Sciatic nerve (tissue), 2 donors: Measurements from ENCODE around the gene ATP6V1G3. TPM values are rescaled to one million over a fixed set of nuclear protein-coding genes. Genes with fewer than 3 reads are reported as not detected.

ENCODE experiments used
- ATAC-seq: fragments of 200-7000 bp; cut with Tn5 transposase; one replicate; pipeline ENCODE4 v1.9.1; 2020; ENCODE audit warnings: mild to moderate bottlenecking, moderate library complexity
- DNase-seq: peaks from one replicate; pipeline ENCODE4 v3.0.0-alpha.2; 2020; ENCODE audit warnings: low spot score
- intact Hi-C: fragments of 100-400 bp; cut with DNase I; formaldehyde crosslinking; loops from one replicate; pipeline ENCODE4 v1.14.2; 2022
- total RNA-seq: library from RNA; stranded (reverse); fragmentation: NEBNext Ultra II Directional; extraction: Animal tissue kit (Norgen Biotek cat#: 25700); gene quantifications from one replicate; pipeline ENCODE4 v1.2.1, GENCODE V29; 2021
- donor health status: DM: no; HTN: no; CAD: no.
- donor health status: DM: no; HTN: no; CAD: no.

Gene ATP6V1G3
- total RNA-seq, 1 donor from 2014 or later = not detected

DNA sequence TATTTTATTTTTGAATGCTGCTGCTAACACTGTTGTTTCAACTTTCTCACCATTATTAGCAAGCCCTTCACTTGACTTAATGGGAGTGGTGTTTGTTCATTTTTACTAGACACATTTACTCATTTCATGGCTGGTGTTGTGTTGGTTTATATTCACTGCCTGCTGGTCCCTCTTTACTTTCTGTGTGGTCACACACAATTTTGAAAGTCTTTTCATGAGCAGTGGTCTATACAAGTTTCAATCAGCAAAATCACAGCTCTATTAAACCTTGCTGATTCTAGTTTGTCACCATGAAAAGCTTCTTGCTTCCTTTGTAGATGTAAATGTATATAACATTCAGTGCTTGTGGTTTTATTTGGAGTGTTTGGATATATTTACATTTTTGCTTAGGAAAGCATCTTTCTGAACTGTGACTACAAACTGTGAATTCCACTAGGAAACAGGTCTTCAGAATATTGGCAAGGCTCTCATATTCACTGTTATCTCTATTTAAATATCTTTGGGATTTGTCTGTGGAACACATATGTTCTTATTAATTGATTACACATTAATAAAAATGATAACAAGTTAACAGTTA is 22.8 kb downstream of the ATP6V1G3 start:
- ATAC-seq = no peak
- DNase-seq = no peak
- intact Hi-C loops = no loop called here

DNA sequence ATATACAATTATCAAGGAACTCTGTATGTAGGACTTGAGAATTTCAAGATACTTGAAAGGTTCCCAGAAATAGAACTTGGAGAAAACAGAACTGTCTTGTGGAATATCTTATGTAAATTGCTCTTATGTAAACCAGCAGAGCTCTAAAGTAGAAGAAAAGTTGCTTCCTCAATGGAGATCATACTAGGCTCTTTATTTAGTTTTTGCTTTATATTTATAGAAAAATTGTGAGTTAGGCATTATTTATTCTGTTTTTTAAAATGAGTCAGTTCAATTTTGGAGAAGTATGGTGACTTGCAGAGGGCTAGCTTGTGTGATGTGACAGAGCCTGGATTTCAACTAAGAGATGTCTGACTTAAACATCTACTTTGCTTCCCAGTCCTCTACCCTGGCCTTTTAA is 40.4 kb downstream of the ATP6V1G3 start:
- intact Hi-C loops = no loop called here
- DNase-seq (no peak), ATAC-seq (no peak)

DNA sequence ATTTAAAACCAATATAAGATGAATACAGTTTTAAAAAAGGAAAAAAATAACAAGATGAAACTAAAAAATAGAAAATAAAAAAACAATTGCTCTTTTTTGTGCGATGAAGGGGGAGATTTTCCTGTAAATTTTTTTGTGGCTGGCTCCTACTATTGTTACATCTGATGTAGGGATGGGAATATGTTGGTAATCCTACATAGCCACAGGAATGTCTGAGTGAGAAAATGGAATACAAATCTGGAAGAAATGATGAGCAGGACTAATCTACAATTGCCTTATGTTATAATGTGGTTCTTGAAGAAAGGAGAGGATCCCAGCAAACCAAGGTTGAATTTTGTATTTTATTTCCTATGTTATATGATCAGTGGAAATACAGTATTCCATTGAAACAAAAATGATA is 40.9 kb downstream of the ATP6V1G3 start:
- intact Hi-C loops = no loop called here
- DNase-seq (no peak), ATAC-seq (no peak)

DNA sequence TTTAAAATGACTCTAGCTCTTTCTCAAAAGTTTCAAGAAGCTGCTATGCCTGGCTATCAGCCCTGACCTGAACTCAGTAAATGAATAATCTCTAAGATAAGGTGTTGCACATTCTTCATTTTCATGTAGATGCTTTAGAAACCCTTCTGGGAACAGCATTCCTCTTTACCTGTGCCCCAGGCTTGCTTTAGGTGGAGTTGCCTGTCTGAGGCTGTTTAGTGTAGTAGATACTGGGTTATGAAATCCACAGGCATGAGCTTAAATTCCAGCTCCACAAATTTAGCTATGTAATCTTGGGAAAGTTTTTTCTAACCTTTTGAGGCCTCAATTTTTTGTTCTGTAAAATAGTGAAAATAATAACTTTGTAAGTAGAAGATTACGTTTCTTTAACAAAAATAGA is 41.6 kb downstream of the ATP6V1G3 start:
- no peak for ATAC-seq
- DNase-seq = no peak
- intact Hi-C loops = no loop called here

DNA sequence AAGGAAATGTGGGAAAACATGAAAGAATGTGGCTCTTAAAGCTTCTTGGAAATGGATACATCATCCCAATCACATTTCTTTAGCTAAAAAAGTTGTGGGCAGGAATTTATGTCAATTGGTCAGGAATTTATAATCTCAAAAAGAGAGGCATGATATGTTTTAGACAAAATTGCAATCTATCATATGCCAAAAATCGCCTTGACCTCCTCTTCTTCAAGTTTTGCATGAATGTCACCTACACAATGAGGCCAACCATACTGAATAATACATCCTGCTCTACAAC is 42.4 kb downstream of the ATP6V1G3 start:
- no peak for ATAC-seq
- no peak for DNase-seq
- intact Hi-C loops = no loop called here

DNA sequence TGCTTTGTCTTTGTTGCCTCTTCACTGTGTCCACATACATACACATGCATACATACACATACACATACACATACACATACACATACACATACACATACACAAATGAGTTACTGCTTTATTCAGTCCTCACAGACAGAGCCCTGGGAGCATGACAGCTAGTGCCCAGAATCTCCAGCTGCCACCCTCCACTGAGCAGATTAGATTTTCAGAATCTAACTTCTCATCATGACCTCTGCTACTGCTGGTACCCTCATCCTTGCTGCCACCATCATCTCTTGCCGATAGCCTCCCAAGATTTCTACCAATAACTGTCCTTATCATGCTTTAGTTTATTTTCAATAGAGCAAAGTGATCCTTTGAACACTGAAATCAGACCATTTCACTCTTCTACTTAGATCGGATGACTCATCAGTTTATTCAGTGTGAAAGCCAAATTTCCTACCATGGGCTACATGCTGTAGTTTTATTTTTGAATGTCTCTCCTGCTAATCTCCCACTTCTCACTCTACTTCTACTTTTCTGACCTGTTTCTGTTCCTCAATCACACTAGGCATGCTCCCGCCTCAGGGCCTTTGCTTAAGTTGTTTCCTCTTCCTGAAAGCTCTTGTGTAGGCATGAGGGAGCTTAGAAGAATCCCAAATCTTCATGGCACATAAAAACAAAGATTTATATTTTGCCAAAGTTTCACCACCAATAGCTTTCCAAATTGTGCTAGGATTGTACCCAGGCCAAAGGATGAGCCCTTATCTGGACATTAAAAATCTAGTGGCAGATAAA is 43.0 kb downstream of the ATP6V1G3 start:
- intact Hi-C loops = no loop called here
- ATAC-seq (peak; percentile 64), DNase-seq (no peak)

DNA sequence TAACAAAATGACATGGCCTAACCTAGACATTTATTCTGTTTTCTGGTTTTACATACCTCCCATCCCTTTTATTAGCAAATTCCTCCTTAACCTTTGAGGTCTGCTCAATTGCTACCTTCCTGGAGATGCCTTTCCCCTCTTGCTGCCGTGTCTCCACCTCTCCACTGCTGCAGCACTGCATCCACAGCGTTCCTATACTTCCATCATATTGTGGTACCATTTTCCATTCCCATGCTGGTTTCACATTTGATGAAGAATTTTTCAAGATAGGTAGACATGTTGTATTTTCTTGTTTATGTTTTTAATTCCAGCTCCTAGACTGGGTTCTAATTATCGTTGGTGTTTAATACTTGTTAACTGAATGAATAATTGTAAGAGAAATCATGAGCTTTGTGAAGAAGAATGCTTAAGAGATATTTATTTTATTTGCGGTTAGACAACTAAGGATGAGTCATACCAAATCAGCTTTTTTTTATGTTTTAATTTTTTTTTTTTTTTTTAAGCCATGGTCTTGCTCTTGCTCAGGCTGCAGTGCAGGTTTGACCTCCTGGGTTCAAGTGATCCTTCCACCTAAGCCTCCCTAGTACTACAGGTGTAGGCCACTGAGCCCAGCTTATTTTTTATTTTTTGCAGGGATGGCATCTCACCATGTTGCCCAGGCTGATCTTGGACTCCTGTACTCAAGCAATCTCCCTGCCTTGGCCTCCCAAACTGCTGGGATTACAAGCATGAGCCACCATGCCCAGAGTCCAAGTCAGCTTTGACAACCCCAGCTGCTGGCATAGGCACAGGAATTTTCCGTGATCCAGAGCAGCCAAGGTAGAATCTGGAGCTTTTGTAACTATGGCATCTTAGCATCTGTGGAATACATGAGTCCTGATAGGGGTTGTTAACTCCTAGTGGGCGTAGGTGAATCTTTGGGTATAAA is 44.0 kb downstream of the ATP6V1G3 start:
- no peak for ATAC-seq
- intact Hi-C loops = no loop called here
- DNase-seq = no peak

DNA sequence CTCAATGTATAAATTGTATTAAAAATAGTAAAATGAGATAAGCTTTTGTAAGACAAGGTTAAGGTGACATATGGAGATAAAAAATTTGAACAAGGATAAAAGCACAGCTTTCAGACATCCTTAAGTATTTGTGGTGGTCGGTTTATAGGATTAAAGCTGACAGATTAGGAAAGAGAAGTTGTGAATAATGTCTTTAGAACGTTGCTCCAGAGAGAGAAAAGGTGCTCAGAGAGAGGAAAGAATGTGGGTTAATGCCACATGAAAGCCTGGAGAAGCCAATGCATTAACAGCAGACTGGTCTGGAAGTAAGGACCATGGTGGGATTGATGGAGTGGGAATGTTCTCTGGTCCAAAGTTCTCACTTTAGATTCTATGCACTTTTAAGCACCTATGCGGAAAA is 44.8 kb downstream of the ATP6V1G3 start:
- no peak for ATAC-seq
- intact Hi-C loops = no loop called here
- DNase-seq = no peak

DNA sequence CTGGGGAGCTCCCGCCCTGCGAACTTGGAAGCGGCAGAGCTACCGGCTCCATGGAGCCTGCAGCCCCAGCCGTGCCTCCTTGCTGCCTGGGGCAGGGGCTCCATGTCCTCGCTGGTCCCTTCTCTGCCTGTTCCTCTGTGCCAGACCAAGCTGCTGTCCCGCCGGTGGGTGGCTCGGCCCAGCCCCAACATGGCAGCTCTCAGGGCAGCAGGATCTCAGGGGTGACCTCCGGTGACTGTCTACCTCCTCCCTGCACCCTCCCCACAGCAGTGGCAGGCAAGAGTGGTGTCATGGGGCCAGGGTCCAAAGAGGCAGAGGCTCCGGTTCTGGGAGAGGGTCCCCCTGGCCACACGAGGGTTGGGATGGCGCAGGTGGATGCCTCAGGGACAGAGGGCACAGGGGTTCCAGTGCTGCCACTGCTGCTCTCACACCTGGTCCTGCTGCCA is 45.8 kb downstream of the ATP6V1G3 start:
- no peak for DNase-seq
- intact Hi-C loops = no loop called here
- no peak for ATAC-seq

DNA sequence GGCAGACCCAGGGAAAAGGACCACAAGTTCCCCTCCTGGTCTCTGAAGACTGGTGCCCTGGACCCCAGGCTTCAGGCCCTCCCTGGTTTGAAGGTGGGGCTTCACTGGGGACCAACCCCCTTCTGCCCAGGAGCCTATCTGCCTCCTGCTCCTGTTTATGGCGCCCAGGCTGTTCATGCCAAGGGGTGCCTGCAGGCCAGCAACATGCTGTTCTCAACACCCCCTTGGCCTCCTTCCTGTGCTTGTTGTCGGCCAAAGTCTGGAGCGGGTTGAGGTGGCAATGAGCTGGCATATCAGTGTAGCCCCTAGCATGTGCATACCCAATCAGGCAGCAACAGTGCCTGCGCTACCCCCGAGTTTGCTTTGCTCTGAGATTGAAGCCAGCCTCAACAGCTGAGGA is 46.3 kb downstream of the ATP6V1G3 start:
- ATAC-seq = no peak
- no peak for DNase-seq
- intact Hi-C loops = no loop called here

DNA sequence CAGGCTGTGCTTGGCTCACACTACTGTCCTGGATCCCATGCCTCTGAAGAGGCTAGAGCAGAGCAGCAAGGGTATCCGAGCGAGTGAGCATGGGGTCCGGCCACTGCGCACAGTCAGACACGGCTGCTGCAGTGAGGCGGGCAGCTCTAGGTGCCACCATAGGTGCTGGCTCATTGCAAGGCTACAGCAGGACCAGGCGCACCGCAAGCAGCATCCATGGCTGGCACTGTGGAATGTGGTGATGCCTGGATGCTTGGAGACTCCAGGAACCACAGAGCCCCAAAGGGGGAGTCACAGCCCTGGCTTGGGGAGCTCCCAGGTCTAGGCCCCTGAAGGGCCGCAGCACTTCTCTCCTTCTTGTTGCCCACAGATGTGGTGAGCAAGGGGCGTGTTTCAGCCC is 47.2 kb downstream of the ATP6V1G3 start:
- ATAC-seq (no peak), DNase-seq (no peak)
- intact Hi-C loops = no loop called here

DNA sequence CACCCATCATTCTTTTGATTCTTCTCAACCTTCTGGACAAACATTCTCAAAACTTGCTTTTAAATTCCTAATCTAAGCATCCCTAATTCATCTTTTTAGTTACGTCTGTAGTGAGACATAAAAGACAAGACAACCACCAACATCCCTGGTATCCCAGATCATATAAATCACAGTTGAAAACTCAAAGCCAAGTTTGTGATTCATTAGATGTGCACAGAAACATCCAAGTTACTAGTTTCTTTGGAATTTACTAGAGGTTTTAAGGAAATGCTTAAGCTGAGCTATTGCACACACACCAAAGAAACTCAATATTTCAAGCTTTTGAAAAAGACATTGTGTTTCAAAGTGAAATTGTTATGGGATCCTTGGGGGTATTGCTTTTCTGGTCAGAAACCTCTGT is 47.6 kb downstream of the ATP6V1G3 start:
- intact Hi-C loops = no loop called here
- DNase-seq (no peak), ATAC-seq (no peak)

DNA sequence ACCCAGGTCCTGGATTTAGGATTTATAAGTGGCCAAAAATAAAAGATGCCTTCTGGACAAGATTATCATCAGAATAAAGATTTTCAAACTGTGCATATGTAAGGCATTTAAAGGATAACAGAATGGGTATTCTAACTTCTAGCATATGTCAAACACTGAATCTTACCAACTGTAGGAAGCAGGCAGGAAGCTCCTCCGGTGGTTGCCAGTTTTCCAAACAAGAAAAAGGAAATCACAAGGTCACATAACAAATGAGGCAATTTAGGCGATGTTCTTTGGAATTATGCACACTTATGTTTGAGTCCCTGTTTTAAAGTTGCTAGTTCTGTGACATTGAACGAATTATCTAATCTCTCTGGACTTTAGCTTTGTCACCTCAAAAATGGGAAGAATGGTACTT is 48.9 kb downstream of the ATP6V1G3 start:
- intact Hi-C loops = no loop called here
- DNase-seq = no peak
- no peak for ATAC-seq

DNA sequence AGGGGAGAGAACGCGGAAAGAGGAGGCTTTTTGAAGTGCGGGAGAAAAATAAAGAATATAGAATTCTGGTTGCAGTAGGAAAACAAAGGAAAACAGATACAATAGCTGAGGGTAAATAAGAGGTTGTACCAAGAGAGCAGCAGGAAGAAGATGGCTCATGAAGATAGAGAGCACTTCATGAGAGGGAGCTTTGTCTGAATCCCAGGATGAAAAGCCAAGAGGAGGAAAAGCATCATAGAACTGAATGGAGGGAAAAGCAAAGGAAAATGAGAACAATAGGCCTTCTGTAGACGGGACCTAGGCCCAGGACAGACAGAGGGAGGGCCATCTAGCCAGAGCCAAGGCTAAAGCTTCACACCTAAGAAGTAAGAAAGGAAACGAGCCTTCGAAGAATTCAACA is 49.5 kb downstream of the ATP6V1G3 start:
- DNase-seq = no peak
- no peak for ATAC-seq
- intact Hi-C loops = no loop called here

DNA sequence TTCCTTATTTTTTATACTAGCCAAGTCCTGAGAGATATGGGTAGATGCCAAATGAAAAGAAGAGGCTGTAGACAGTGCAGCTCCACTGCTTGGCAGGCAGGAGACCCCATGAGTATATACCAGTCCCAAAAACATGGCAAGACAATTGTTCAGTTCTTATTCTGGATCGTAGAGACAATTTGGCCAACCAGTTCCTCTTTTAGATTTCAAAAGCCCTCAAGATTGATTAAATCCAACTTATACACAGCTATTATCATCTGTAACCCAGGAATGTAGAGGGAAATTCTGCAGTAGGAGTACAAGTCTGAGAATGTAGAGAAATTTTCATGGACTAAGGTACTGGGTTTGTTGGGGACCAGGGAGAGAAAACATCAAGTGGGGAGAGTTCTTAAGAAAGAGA is 50.3 kb downstream of the ATP6V1G3 start:
- no peak for DNase-seq
- no peak for ATAC-seq
- intact Hi-C loops = no loop called here

DNA sequence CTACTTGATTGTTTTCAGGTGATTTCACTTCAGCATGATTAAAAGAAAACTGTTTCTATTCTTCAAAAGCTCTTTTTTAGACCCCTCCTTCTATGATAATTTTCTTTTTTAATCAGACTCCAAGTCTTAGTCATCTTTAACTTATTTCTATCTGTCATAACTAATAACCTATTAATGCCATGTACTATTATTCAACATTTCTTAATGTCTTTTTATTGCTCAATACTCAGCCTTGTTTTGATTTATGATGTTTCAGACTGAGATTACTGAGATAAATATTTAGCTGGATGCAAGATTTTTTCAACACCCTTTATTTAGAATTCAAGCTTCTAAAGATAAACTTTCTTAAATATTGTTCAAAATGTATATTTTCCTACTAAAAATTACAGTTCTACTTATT is 53.6 kb downstream of the ATP6V1G3 start:
- intact Hi-C loops = no loop called here
- no peak for ATAC-seq
- no peak for DNase-seq

DNA sequence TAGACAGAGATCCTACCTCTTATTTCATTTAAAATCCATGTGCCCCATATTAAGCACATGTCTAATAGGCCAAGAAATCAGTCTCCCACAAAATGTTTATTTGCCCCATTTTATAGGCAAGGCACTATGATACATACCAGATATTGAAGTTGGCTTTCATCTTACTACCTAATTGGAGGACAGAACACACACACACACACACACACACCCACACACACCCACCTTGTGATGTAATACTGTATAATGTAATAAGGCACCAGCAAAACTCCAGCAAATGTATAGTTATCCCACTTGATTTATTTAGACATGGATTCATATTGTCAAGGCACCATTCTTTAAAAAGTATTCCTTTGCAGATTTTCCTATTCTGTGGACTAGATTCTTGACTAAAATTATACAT is 56.8 kb downstream of the ATP6V1G3 start:
- intact Hi-C loops = no loop called here
- DNase-seq (no peak), ATAC-seq (no peak)

DNA sequence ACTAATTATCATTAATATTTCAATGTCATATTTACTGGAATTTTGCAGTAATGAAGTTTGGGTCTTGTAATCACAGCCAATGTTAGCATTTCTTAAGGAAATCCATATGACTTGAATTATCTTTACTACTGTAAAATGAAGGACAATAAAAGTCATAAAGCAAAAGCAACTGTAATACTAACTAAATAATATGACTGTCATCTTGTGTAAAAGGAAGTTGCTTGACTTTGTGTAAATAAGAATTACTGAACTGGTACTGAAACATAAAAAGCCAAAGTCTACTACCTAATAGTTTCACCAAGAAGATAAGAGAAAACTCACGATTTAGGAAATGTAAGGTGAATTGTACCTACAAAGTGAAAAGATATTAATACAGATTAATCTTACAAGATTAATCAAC is 57.5 kb downstream of the ATP6V1G3 start:
- ATAC-seq = no peak
- intact Hi-C loops = no loop called here
- no peak for DNase-seq

DNA sequence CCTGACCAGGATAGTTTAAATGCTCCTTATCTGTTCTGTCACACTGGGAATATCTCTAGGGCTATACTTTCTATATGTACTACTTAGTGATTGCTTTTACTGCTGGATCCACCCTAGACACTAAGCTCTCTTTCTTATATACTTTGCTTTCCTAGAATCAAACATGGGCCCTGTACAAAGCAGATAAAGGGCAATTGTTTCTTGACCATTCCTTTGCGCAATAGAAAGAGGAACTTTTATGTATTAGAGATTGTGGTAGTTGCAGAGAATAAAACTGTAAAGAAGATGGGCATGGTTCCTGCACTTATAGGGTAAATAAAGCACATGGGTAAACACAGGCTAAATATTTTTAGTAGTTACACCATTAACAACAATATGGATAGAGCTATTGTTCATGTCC is 58.8 kb downstream of the ATP6V1G3 start:
- intact Hi-C loops = no loop called here
- no peak for DNase-seq

DNA sequence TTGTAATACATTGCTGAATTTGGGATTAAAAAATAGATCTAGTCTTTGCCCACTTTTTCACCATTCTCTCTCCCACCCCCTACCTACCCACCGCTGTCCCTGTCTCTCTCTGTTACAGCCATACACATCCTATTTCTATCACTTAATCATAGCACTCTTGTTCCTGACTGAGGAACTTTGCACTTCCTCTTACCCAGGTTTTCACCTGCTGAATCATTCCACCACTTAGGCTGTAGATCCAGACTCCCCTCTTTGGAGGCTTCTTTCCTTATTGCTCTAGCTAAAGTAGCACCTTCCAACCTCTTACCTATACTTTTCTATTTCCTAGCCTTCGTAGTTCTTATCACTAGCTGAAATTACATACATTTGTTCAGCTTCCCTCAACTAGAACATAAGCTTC is 59.6 kb downstream of the ATP6V1G3 start:
- intact Hi-C loops = no loop called here
- DNase-seq (no peak), ATAC-seq (no peak)

More for the DNA sequence above, 58.8 kb downstream of the ATP6V1G3 start:
- no peak for ATAC-seq
